HepG2 (cell line): ENCODE measurements around the gene ADGRB2. TPM values are rescaled to one million over a fixed set of nuclear protein-coding genes. Genes with fewer than 3 reads are reported as not detected.

Source experiments
- FOXO1 ChIP-seq: sonication (generic); formaldehyde crosslinking; IDR thresholded peaks from 2 replicates; pipeline ENCODE4 v1.4.0; 2020; ENCODE audit warnings: missing genetic modification reagents
- HCFC1 ChIP-seq: fragments of 150-350 bp; IDR thresholded peaks from 2 replicates; pipeline ENCODE4 v1.6.1; 2014; ENCODE audit warnings: low read depth, low read length
- KLF16 ChIP-seq, 2 experiments: sonication (generic) in 1 of 2; formaldehyde crosslinking in 1 of 2; IDR thresholded peaks; 2 replicates each; pipeline versions ENCODE4 v1.6.1 to v1.8.0; 2016 to 2023; ENCODE audit warnings: missing genetic modification reagents in 2 of 2, missing compliant biosample characterization in 1 of 2
- NKX3-1 ChIP-seq: sonication (generic); formaldehyde crosslinking; IDR thresholded peaks from 2 replicates; pipeline ENCODE4 v1.5.0; 2020; ENCODE audit warnings: missing genetic modification reagents
- SIX1 ChIP-seq: sonication (generic); formaldehyde crosslinking; IDR thresholded peaks from 2 replicates; pipeline ENCODE4 v1.4.0; 2020; ENCODE audit warnings: missing genetic modification reagents, borderline replicate concordance
- SIX4 ChIP-seq: sonication (generic); formaldehyde crosslinking; IDR thresholded peaks from 2 replicates; pipeline ENCODE4 v1.4.0; 2020; ENCODE audit warnings: missing genetic modification reagents
- TEF ChIP-seq: sonication (generic); formaldehyde crosslinking; IDR thresholded peaks from 2 replicates; pipeline ENCODE4 v1.5.0; 2020; ENCODE audit warnings: missing genetic modification reagents
- TRIM24 ChIP-seq: sonication (generic); formaldehyde crosslinking; IDR thresholded peaks from 2 replicates; pipeline ENCODE4 v1.8.0; 2022; ENCODE audit warnings: mild to moderate bottlenecking, missing genetic modification reagents
- UBTF ChIP-seq: sonication (generic); formaldehyde crosslinking; IDR thresholded peaks from 2 replicates; pipeline ENCODE4 v1.4.0; 2020; ENCODE audit warnings: mild to moderate bottlenecking, missing genetic modification reagents
- ZNF737 ChIP-seq: sonication (generic); formaldehyde crosslinking; IDR thresholded peaks from 2 replicates; pipeline ENCODE4 v1.5.0; 2020; ENCODE audit warnings: missing genetic modification reagents, mild to moderate bottlenecking, borderline replicate concordance
- polyA plus RNA-seq, 8 experiments: library from polyadenylated mRNA; depleted of rRNA in 3 of 8; stranded (reverse) in 7 of 8; unstranded in 1 of 8; fragments of >200 nt; fragmentation: Illumina TruSeq in 4 of 8; extraction: Trizol in 4 of 8; gene quantifications; 2 replicates each; pipeline versions ENCODE4 v1.2.1 to v1.2.3, GENCODE V29; 2011 to 2016; ENCODE audit warnings: low read depth in 4 of 8, missing spikeins in 1 of 8, mixed read lengths in 1 of 8; ENCODE audit not compliant: insufficient read depth in 1 of 8
- total RNA-seq, 5 experiments: library from RNA; depleted of rRNA; stranded (reverse); fragments of >200 nt; fragmentation: Illumina TruSeq; extraction: Trizol; gene quantifications; 2 replicates each; pipeline ENCODE4 v1.2.3, GENCODE V29; 2016; ENCODE audit warnings: low read depth in 1 of 5
- TF ChIP-seq, protein P1 (sequence below): sonication (generic); formaldehyde crosslinking; IDR thresholded peaks from 2 replicates; pipeline ENCODE4 v1.8.0; 2022; ENCODE audit warnings: missing genetic modification reagents, low read depth, mild to moderate bottlenecking, borderline replicate concordance
- TF ChIP-seq, protein P2 (sequence below), 2 experiments: sonication (generic) in 1 of 2; formaldehyde crosslinking in 1 of 2; IDR thresholded peaks; 2 replicates each; pipeline versions ENCODE4 v1.4.0 to v1.6.1; 2018 to 2020; ENCODE audit warnings: missing genetic modification reagents in 2 of 2, borderline replicate concordance in 1 of 2, low read depth in 1 of 2, mild to moderate bottlenecking in 1 of 2, missing biosample characterization in 1 of 2
- TF ChIP-seq, protein P3 (sequence below): sonication (generic); formaldehyde crosslinking; IDR thresholded peaks from 2 replicates; pipeline ENCODE4 v1.5.1; 2020; ENCODE audit warnings: missing genetic modification reagents, mild to moderate bottlenecking, borderline replicate concordance

The ADGRB2 gene
- total and polyA plus RNA-seq, 2 of the 13 experiments (the other 11 are each of a cell fraction or from before 2014, with no cell fraction given), result 0.03 to 0.09 TPM

DNA sequence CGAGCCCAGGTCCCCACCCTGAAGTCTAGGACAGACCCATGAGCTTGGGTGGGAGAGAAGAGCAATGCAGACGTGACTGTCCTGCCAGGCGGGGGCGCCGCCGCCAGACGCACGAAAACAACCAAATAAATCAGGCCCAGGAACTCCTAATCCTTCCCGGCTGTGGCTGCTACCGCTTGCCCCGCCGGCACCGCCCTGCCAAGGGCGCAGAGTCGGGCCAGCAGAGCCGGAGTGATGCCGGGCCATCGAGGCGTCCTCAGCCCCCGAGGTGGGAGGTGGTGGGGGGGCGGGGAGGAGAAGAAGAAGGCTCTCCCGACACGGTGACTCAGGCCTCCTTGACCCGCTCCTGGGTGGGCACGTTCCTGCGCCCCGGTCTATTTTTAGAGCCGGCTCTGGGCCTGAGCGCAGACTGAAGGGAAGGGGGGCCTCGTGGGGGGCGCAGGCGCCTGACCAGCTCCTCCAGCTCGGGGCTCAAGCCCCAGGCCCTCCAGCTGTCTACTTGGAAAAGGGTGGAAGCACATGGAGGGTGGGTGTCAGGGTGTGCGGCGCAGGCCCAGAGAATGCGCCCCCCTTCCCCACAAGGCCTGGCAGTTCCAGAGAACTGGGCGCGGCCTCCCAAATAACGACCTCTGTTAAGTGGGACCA is 49.6 kb downstream of the ADGRB2 start (continued):
- TF ChIP-seq, protein P1, sequence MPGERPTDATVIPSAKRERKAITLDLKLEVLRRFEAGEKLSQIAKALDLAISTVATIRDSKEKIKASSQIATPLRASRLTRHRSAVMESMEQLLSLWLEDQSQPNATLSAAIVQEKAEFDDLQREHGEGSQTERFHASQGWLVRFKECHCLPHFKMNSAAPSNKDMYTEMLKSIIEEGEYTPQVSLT, result no peak
- TF ChIP-seq NKX3-1 (CRISPR knock-in tag), result no peak
- no peak for TF ChIP-seq TRIM24 (CRISPR knock-in tag)
- TF ChIP-seq, protein P2, sequence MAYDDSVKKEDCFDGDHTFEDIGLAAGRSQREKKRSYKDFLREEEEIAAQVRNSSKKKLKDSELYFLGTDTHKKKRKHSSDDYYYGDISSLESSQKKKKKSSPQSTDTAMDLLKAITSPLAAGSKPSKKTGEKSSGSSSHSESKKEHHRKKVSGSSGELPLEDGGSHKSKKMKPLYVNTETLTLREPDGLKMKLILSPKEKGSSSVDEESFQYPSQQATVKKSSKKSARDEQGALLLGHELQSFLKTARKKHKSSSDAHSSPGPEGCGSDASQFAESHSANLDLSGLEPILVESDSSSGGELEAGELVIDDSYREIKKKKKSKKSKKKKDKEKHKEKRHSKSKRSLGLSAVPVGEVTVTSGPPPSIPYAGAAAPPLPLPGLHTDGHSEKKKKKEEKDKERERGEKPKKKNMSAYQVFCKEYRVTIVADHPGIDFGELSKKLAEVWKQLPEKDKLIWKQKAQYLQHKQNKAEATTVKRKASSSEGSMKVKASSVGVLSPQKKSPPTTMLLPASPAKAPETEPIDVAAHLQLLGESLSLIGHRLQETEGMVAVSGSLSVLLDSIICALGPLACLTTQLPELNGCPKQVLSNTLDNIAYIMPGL (CRISPR knock-in tag; IDR thresholded peaks at IDR 0.05; ENCODE audit: borderline replicate concordance in 1 of 2, low read depth in 1 of 2), result peak in 1 of 2 experiments; percentile 61; a peak in 3 of 4 replicates
- TF ChIP-seq TEF (CRISPR knock-in tag), result no peak
- no peak for TF ChIP-seq SIX4 (CRISPR knock-in tag)
- TF ChIP-seq SIX1 (CRISPR knock-in tag), result no peak
- TF ChIP-seq FOXO1, result no peak
- peak; percentile 4 for TF ChIP-seq UBTF
- TF ChIP-seq HCFC1, result no peak
- no peak for TF ChIP-seq KLF16 (CRISPR knock-in tag; IDR thresholded peaks at IDR 0.05)
- TF ChIP-seq, protein P3, sequence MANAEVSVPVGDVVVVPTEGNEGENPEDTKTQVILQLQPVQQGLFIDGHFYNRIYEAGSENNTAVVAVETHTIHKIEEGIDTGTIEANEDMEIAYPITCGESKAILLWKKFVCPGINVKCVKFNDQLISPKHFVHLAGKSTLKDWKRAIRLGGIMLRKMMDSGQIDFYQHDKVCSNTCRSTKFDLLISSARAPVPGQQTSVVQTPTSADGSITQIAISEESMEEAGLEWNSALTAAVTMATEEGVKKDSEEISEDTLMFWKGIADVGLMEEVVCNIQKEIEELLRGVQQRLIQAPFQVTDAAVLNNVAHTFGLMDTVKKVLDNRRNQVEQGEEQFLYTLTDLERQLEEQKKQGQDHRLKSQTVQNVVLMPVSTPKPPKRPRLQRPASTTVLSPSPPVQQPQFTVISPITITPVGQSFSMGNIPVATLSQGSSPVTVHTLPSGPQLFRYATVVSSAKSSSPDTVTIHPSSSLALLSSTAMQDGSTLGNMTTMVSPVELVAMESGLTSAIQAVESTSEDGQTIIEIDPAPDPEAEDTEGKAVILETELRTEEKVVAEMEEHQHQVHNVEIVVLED (CRISPR knock-in tag), result no peak
- TF ChIP-seq ZNF737, result no peak
